Measurements from ENCODE around the gene ZYX. TPM values are rescaled to one million over a fixed set of nuclear protein-coding genes. Genes with fewer than 3 reads are reported as not detected.

Gene ZYX
- total RNA-seq (41.4 TPM), polyA plus RNA-seq (ENCODE audit: insufficient read depth in 1 of 8, insufficient read length in 8 of 8, low replicate concordance in 1 of 8) (100 to 1,000 TPM; 181 to 290 (median 223) TPM)
- long read RNA-seq, donor 1, transcript ZYX-201 (10 exons, 2,493 nt), result major isoform, 12 of 56 reads
- long read RNA-seq, donor 1, partial matches to known transcripts, result 21 of 56 reads
- long read RNA-seq, donor 1, other reads (novel, unspliced or antisense), result 22 of 56 reads
- long read RNA-seq, donor 2, result 0 reads
- long read RNA-seq, donor 3, transcript ZYX-201 (10 exons, 2,493 nt), result major isoform, 16 of 111 reads
- long read RNA-seq, donor 3, partial matches to known transcripts, result 72 of 111 reads
- long read RNA-seq, donor 3, other reads (novel, unspliced or antisense), result 21 of 111 reads
- long read RNA-seq, donor 4, partial matches to known transcripts, result 118 of 150 reads
- long read RNA-seq, donor 4, other reads (novel, unspliced or antisense), result 30 of 150 reads
- long read RNA-seq, donor 5, transcript ZYX-201 (10 exons, 2,493 nt), result major isoform, 19 of 224 reads
- long read RNA-seq, donor 5, partial matches to known transcripts, result 118 of 224 reads
- long read RNA-seq, donor 5, other reads (novel, unspliced or antisense), result 84 of 224 reads
- long read RNA-seq, donor 6, transcript ZYX-201 (10 exons, 2,493 nt), result major isoform, 11 of 122 reads
- long read RNA-seq, donor 6, partial matches to known transcripts, result 72 of 122 reads
- long read RNA-seq, donor 6, other reads (novel, unspliced or antisense), result 38 of 122 reads
- long read RNA-seq, donor 7, partial matches to known transcripts, result 133 of 151 reads
- long read RNA-seq, donor 7, other reads (novel, unspliced or antisense), result 12 of 151 reads
- long read RNA-seq, donor 8, transcript ZYX-201 (10 exons, 2,493 nt), result major isoform, 5 of 123 reads
- long read RNA-seq, donor 8, partial matches to known transcripts, result 105 of 123 reads
- long read RNA-seq, donor 8, other reads (novel, unspliced or antisense), result 13 of 123 reads
- long read RNA-seq, donor 9, transcript ZYX-201 (10 exons, 2,493 nt), result major isoform, 6 of 117 reads
- long read RNA-seq, donor 9, partial matches to known transcripts, result 84 of 117 reads
- long read RNA-seq, donor 9, other reads (novel, unspliced or antisense), result 27 of 117 reads
- long read RNA-seq, donor 10, transcript ZYX-201 (10 exons, 2,493 nt), result major isoform, 8 of 219 reads
- long read RNA-seq, donor 10, partial matches to known transcripts, result 150 of 219 reads
- long read RNA-seq, donor 10, other reads (novel, unspliced or antisense), result 60 of 219 reads
- long read RNA-seq, donor 11, transcript ZYX-201 (10 exons, 2,493 nt), result major isoform, 10 of 140 reads
- long read RNA-seq, donor 11, partial matches to known transcripts, result 93 of 140 reads
- long read RNA-seq, donor 11, other reads (novel, unspliced or antisense), result 36 of 140 reads

GRCh38 chr7:143380646-143381426, at the start of gene ZYX:
Gene ZYX (plus strand): TSS chr7:143381345. CDS start chr7:143381572, 227 bp downstream.
- Histone ChIP-seq H3K27ac (ENCODE audit: low read length) (peak within 1 kb of the TSS; percentile 100), H3K4me3 (ENCODE audit: low read length) (peak within 1 kb of the TSS; percentile 98), H3K4me1 (ENCODE audit: control insufficient read depth, insufficient read depth, low read length) (peaks cover 49% of the 10 kb centered on the region), H3K27me3 (ENCODE audit: control insufficient read depth, insufficient read depth, low read length) (no peaks in the 10 kb centered on the region), H3K36me3 (ENCODE audit: control insufficient read depth, insufficient read depth, low read length) (peaks cover 33% of the 10 kb centered on the region), H3K9me3 (replicated peaks; ENCODE audit: control insufficient read depth, low read depth, low read length) (no peaks in the 10 kb centered on the region)
- under 1% methylated on average over 58 of the region's 72 CpGs for WGBS (ENCODE audit: insufficient coverage)
- peak; percentile 98 for DNase-seq

GRCh38 chr7:143334244-143334643, 46.9 kb upstream of the ZYX start:
- Histone ChIP-seq H3K4me1 (ENCODE audit: control insufficient read depth, insufficient read depth, low read length) (no peaks in the 10 kb centered on the region), H3K9me3 (replicated peaks; ENCODE audit: control insufficient read depth, low read depth, low read length) (no peaks in the 10 kb centered on the region), H3K36me3 (ENCODE audit: control insufficient read depth, insufficient read depth, low read length) (no peaks in the 10 kb centered on the region), H3K27ac (ENCODE audit: low read length) (no peak overlapping the region), H3K27me3 (ENCODE audit: control insufficient read depth, insufficient read depth, low read length) (peaks cover 6% of the 10 kb centered on the region), H3K4me3 (ENCODE audit: low read length) (no peak overlapping the region)
- DNase-seq, result no peak
- WGBS (ENCODE audit: insufficient coverage), result no CpG with 5 or more reads among the region's 1 CpG

- Histone ChIP-seq H3K36me3 (ENCODE audit: control insufficient read depth, insufficient read depth, low read length) (no peaks in the 10 kb centered on the region), H3K27ac (ENCODE audit: low read length) (no peak overlapping the region), H3K4me1 (ENCODE audit: control insufficient read depth, insufficient read depth, low read length) (no peaks in the 10 kb centered on the region), H3K27me3 (ENCODE audit: control insufficient read depth, insufficient read depth, low read length) (peaks cover 6% of the 10 kb centered on the region), H3K4me3 (ENCODE audit: low read length) (no peak overlapping the region), H3K9me3 (replicated peaks; ENCODE audit: control insufficient read depth, low read depth, low read length) (no peaks in the 10 kb centered on the region)
- no peak for DNase-seq
- WGBS (ENCODE audit: insufficient coverage), result no CpG with 5 or more reads among the region's 3 CpGs
Measured at GRCh38 chr7:143337216-143337615, 43.9 kb upstream of the ZYX start.

GRCh38 chr7:143341842-143342241, 39.3 kb upstream of the ZYX start:
- Histone ChIP-seq H3K27ac (ENCODE audit: low read length) (no peak overlapping the region), H3K27me3 (ENCODE audit: control insufficient read depth, insufficient read depth, low read length) (peaks cover 12% of the 10 kb centered on the region), H3K4me1 (ENCODE audit: control insufficient read depth, insufficient read depth, low read length) (no peaks in the 10 kb centered on the region), H3K9me3 (replicated peaks; ENCODE audit: control insufficient read depth, low read depth, low read length) (no peaks in the 10 kb centered on the region), H3K36me3 (ENCODE audit: control insufficient read depth, insufficient read depth, low read length) (no peaks in the 10 kb centered on the region), H3K4me3 (ENCODE audit: low read length) (no peak overlapping the region)
- WGBS (ENCODE audit: insufficient coverage), result 90% methylated on average over 7 of the region's 8 CpGs
- DNase-seq, result no peak

- H3K4me1 ChIP-seq (ENCODE audit: control insufficient read depth, insufficient read depth, low read length), result no peaks in the 10 kb centered on the region
- no peaks in the 10 kb centered on the region for H3K36me3 ChIP-seq (ENCODE audit: control insufficient read depth, insufficient read depth, low read length)
- DNase-seq, result no peak
- H3K27me3 ChIP-seq (ENCODE audit: control insufficient read depth, insufficient read depth, low read length), result peaks cover 12% of the 10 kb centered on the region
- WGBS (ENCODE audit: insufficient coverage), result 40% methylated on average over 2 of the region's 3 CpGs
- H3K9me3 ChIP-seq (replicated peaks; ENCODE audit: control insufficient read depth, low read depth, low read length), result no peaks in the 10 kb centered on the region
- H3K27ac ChIP-seq (ENCODE audit: low read length), result no peak overlapping the region
- H3K4me3 ChIP-seq (ENCODE audit: low read length), result no peak overlapping the region
Measured at GRCh38 chr7:143343596-143343995, 37.5 kb upstream of the ZYX start.

GRCh38 chr7:143345428-143345900, 35.7 kb upstream of the ZYX start:
- no peaks in the 10 kb centered on the region for H3K36me3 ChIP-seq (ENCODE audit: control insufficient read depth, insufficient read depth, low read length)
- H3K27ac ChIP-seq (ENCODE audit: low read length), result no peak overlapping the region
- H3K27me3 ChIP-seq (ENCODE audit: control insufficient read depth, insufficient read depth, low read length), result peaks cover 7% of the 10 kb centered on the region
- no peaks in the 10 kb centered on the region for H3K9me3 ChIP-seq (replicated peaks; ENCODE audit: control insufficient read depth, low read depth, low read length)
- 3% methylated on average over 35 of the region's 35 CpGs for WGBS (ENCODE audit: insufficient coverage)
- peak; percentile 55 for DNase-seq
- no peaks in the 10 kb centered on the region for H3K4me1 ChIP-seq (ENCODE audit: control insufficient read depth, insufficient read depth, low read length)
- H3K4me3 ChIP-seq (ENCODE audit: low read length), result no peak overlapping the region

- H3K27ac ChIP-seq (ENCODE audit: low read length), result no peak overlapping the region
- no peak for DNase-seq
- peaks cover 7% of the 10 kb centered on the region for H3K27me3 ChIP-seq (ENCODE audit: control insufficient read depth, insufficient read depth, low read length)
- H3K4me1 ChIP-seq (ENCODE audit: control insufficient read depth, insufficient read depth, low read length), result no peaks in the 10 kb centered on the region
- 100% methylated on average over 1 of the region's 4 CpGs for WGBS (ENCODE audit: insufficient coverage)
- no peaks in the 10 kb centered on the region for H3K9me3 ChIP-seq (replicated peaks; ENCODE audit: control insufficient read depth, low read depth, low read length)
- no peaks in the 10 kb centered on the region for H3K36me3 ChIP-seq (ENCODE audit: control insufficient read depth, insufficient read depth, low read length)
- H3K4me3 ChIP-seq (ENCODE audit: low read length), result no peak overlapping the region
Measured at GRCh38 chr7:143346018-143346417, 35.1 kb upstream of the ZYX start.

- no CpG with 5 or more reads among the region's 5 CpGs for WGBS (ENCODE audit: insufficient coverage)
- Histone ChIP-seq H3K9me3 (replicated peaks; ENCODE audit: control insufficient read depth, low read depth, low read length) (no peaks in the 10 kb centered on the region), H3K27ac (ENCODE audit: low read length) (no peak overlapping the region), H3K4me3 (ENCODE audit: low read length) (no peak overlapping the region), H3K4me1 (ENCODE audit: control insufficient read depth, insufficient read depth, low read length) (no peaks in the 10 kb centered on the region), H3K36me3 (ENCODE audit: control insufficient read depth, insufficient read depth, low read length) (no peaks in the 10 kb centered on the region), H3K27me3 (ENCODE audit: control insufficient read depth, insufficient read depth, low read length) (peaks cover 7% of the 10 kb centered on the region)
- no peak for DNase-seq
Measured at GRCh38 chr7:143347950-143348349, 33.2 kb upstream of the ZYX start.

GRCh38 chr7:143351060-143351459, 30.1 kb upstream of the ZYX start:
- Histone ChIP-seq H3K36me3 (ENCODE audit: control insufficient read depth, insufficient read depth, low read length) (no peaks in the 10 kb centered on the region), H3K9me3 (replicated peaks; ENCODE audit: control insufficient read depth, low read depth, low read length) (no peaks in the 10 kb centered on the region), H3K27me3 (ENCODE audit: control insufficient read depth, insufficient read depth, low read length) (peaks cover 2% of the 10 kb centered on the region), H3K27ac (ENCODE audit: low read length) (no peak overlapping the region), H3K4me3 (ENCODE audit: low read length) (no peak overlapping the region), H3K4me1 (ENCODE audit: control insufficient read depth, insufficient read depth, low read length) (no peaks in the 10 kb centered on the region)
- WGBS (ENCODE audit: insufficient coverage), result 33% methylated on average over 4 of the region's 5 CpGs
- no peak for DNase-seq
